DND-41 (cell line): ENCODE data around the gene SPATA3.

Source experiments
- ATAC-seq: fragments of 200-7000 bp; cut with Tn5 transposase; 3 replicates; pipeline ENCODE4 v1.9.1; 2021; ENCODE audit warnings: low read depth; ENCODE audit not compliant: insufficient read depth
- DNase-seq: peaks from one replicate; pipeline ENCODE4 v3.0.0-alpha.2; 2020
- H2AFZ ChIP-seq: 2 replicates; pipeline ENCODE4 v1.6.0; 2012; ENCODE audit warnings: low read depth, low read length
- H3K27ac ChIP-seq: 2 replicates; pipeline ENCODE4 v1.5.1; 2012; ENCODE audit warnings: low read length, inconsistent platforms
- H3K27me3 ChIP-seq: fragments of 200-600 bp; sonication (generic); 2 replicates; pipeline ENCODE4 v1.6.0; 2012; ENCODE audit warnings: low read length, mild to moderate bottlenecking, inconsistent platforms; ENCODE audit not compliant: insufficient read depth, poor library complexity
- H3K36me3 ChIP-seq: 2 replicates; pipeline ENCODE4 v1.5.1; 2012; ENCODE audit warnings: low read length, inconsistent platforms; ENCODE audit not compliant: insufficient read depth
- H3K4me1 ChIP-seq: 2 replicates; pipeline ENCODE4 v1.5.1; 2012; ENCODE audit warnings: mild to moderate bottlenecking, low read length; ENCODE audit not compliant: insufficient read depth
- H3K4me2 ChIP-seq: 2 replicates; pipeline ENCODE4 v1.6.0; 2012; ENCODE audit warnings: mild to moderate bottlenecking, moderate library complexity, low read length, inconsistent platforms; ENCODE audit not compliant: insufficient read depth
- H3K4me3 ChIP-seq, 2 experiments: fragments of 200-600 bp in 1 of 2; shearing (Covaris generic) in 1 of 2; 2 replicates each; pipeline ENCODE4 v1.5.1; 2012 to 2016; ENCODE audit warnings: inconsistent platforms in 2 of 2, low read length in 2 of 2, mild to moderate bottlenecking in 2 of 2, low read depth in 1 of 2, moderate library complexity in 1 of 2
- H3K79me2 ChIP-seq: 2 replicates; pipeline ENCODE4 v1.6.0; 2012; ENCODE audit warnings: low read length, inconsistent platforms; ENCODE audit not compliant: insufficient read depth
- H3K9ac ChIP-seq: 2 replicates; pipeline ENCODE4 v1.6.0; 2012; ENCODE audit warnings: low read depth, mild to moderate bottlenecking, inconsistent platforms, low read length, moderate library complexity
- H3K9me3 ChIP-seq: 2 replicates; pipeline ENCODE4 v1.5.1; 2012; ENCODE audit warnings: low read length, moderate library complexity, mild to moderate bottlenecking, inconsistent platforms; ENCODE audit not compliant: insufficient read depth, severe bottlenecking
- H4K20me1 ChIP-seq: 2 replicates; pipeline ENCODE4 v1.6.0; 2012; ENCODE audit warnings: low read length; ENCODE audit not compliant: insufficient read depth
- EZH2 ChIP-seq: IDR thresholded peaks from 3 replicates; pipeline ENCODE4 v1.6.1; 2012; ENCODE audit warnings: borderline replicate concordance, low read depth, mild to moderate bottlenecking, moderate library complexity, low read length, inconsistent platforms; ENCODE audit not compliant: severe bottlenecking
- TF ChIP-seq, protein P1 (sequence below): IDR thresholded peaks from 2 replicates; pipeline ENCODE4 v1.5.1; 2012; ENCODE audit warnings: borderline replicate concordance, low read length, moderate library complexity, mild to moderate bottlenecking; ENCODE audit not compliant: poor library complexity, severe bottlenecking; ENCODE audit errors: extremely low read depth

The SPATA3 gene

DNA sequence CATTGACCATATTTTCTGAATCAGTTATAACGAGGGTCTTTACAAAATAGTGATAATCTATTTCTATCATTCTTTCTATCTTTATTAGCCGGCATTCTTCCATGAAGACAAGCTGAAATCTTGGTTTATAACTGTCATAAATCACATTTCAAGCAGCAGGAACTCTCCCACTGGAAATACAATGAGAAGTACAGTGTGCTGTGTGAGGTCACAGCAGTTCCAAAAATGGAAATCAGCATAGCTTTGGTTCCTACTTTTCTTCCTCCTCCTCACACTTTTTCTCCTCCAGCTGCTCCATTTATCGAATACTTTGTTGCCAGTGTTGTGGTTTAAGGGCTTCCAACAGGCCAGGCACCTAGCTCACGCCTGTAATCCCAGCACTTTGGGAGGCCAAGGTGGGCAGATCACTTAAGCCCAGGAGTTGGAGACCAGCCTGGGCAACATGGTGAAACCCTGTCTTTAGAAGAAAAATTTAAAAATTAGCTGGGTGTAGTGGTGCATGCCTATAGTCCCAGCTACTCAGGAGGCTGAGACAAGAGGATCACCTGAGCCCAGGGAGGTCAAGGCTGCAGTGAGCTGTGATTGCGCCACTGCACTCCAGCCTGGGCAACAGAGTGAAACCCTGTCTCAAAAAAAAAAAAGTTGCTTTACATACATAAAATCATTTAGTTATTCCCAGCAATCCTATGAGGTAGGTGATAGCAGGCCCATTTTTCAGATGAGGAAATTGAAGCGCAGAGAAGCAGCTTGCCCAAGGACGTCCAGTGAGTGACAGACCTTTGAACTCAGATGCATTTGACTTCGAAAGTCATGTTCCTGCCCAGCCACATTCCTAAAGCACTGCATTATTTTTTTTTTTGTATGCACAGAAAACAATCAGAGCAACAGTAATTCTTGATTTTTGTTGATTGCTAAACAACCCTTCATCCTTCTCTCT is 36.8 kb upstream of the SPATA3 start:
- Histone ChIP-seq H3K4me2 (no peak overlapping the region), H4K20me1 (no peaks in the 10 kb centered on the region), H3K36me3 (no peaks in the 10 kb centered on the region), H3K4me1 (no peaks in the 10 kb centered on the region), H2AFZ (no peak overlapping the region), H3K79me2 (no peaks in the 10 kb centered on the region), H3K9me3 (no peaks in the 10 kb centered on the region), H3K27ac (no peak overlapping the region), H3K9ac (no peak overlapping the region), H3K27me3 (peaks cover 28% of the 10 kb centered on the region), H3K4me3 (no peak overlapping the region)
- DNase-seq (no peak), ATAC-seq (no peak)
- TF ChIP-seq EZH2 = no peak
- TF ChIP-seq, protein P1, sequence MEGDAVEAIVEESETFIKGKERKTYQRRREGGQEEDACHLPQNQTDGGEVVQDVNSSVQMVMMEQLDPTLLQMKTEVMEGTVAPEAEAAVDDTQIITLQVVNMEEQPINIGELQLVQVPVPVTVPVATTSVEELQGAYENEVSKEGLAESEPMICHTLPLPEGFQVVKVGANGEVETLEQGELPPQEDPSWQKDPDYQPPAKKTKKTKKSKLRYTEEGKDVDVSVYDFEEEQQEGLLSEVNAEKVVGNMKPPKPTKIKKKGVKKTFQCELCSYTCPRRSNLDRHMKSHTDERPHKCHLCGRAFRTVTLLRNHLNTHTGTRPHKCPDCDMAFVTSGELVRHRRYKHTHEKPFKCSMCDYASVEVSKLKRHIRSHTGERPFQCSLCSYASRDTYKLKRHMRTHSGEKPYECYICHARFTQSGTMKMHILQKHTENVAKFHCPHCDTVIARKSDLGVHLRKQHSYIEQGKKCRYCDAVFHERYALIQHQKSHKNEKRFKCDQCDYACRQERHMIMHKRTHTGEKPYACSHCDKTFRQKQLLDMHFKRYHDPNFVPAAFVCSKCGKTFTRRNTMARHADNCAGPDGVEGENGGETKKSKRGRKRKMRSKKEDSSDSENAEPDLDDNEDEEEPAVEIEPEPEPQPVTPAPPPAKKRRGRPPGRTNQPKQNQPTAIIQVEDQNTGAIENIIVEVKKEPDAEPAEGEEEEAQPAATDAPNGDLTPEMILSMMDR = no peak

DNA sequence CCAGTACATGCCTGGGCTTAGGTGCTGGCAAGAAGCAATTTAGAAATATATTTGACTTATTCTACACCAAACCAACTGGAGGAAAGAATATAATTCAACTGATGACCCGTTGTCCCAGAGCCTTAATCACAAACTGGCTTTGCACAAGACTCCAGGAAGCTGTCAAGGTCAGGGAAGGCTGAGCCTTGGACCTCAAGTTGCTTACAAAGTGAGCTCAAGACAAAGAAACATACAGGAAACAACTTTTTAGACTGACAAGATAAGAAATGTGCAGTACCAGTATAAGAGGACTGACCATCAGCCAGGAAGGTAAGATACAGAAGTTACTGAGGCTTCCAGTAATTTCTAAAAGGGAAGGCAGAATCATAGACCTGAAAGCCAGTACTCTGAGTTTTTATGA is 35.9 kb upstream of the SPATA3 start:
- Histone ChIP-seq H3K27ac (no peak overlapping the region), H3K9me3 (no peaks in the 10 kb centered on the region), H3K4me3 (no peak overlapping the region), H4K20me1 (no peaks in the 10 kb centered on the region), H3K79me2 (no peaks in the 10 kb centered on the region), H3K36me3 (no peaks in the 10 kb centered on the region), H2AFZ (no peak overlapping the region), H3K9ac (no peak overlapping the region), H3K4me1 (no peaks in the 10 kb centered on the region), H3K4me2 (no peak overlapping the region), H3K27me3 (peaks cover 28% of the 10 kb centered on the region)
- ATAC-seq = no peak
- TF ChIP-seq, protein P1 = no peak
- no peak for TF ChIP-seq EZH2
- DNase-seq = no peak

DNA sequence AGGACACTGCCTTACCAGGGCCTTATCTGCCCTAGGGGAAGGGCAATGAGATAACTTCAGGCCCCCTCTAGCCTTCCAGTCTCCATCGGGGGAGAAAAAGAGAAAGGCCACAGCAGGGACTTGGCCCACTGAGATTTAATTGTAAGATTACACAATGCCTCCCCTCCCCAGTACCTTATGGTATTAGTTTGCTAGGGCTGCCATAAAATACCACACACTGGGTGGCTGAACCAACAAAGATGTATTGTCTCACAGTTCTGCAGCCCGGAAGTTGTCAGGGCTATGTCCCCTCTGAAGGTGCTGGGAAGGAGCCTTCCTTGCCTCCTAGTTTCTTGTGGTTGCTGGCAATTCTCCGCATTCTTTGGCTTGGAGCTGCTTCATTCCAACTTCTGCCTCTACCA is 34.8 kb upstream of the SPATA3 start:
- TF ChIP-seq, protein P1 = no peak
- no peak for TF ChIP-seq EZH2
- Histone ChIP-seq H3K4me3 (no peak overlapping the region), H3K27me3 (peaks cover 24% of the 10 kb centered on the region), H3K9ac (no peak overlapping the region), H3K27ac (no peak overlapping the region), H3K4me2 (no peak overlapping the region), H2AFZ (no peak overlapping the region), H3K9me3 (no peaks in the 10 kb centered on the region), H4K20me1 (no peaks in the 10 kb centered on the region), H3K4me1 (no peaks in the 10 kb centered on the region), H3K79me2 (no peaks in the 10 kb centered on the region), H3K36me3 (no peaks in the 10 kb centered on the region)
- no peak for DNase-seq
- ATAC-seq = no peak
